ENCODE measurements around the gene ODF4. TPM values are rescaled to one million over a fixed set of nuclear protein-coding genes. Genes with fewer than 3 reads are reported as not detected.
A peak's percentile ranks its signal among the peaks of the same experiment; 100 is the strongest.
"Not testable (repeated sequence)": the region's sequence is repeated elsewhere in the genome, so short reads cannot be mapped to it uniquely, and the experiment has no call there.

ODF4 gene
- total RNA-seq, 1 donor from 2014 or later = not detected

- Histone ChIP-seq H3K27me3 (no peaks in the 10 kb centered on the region), H3K4me3 (peak overlapping the region in 1 of 2 donors; percentile 53), H3K27ac (no peak overlapping the region), H3K36me3 (no peaks in the 10 kb centered on the region), H3K4me1 (no peaks in the 10 kb centered on the region), H3K9me3 (no peaks in the 10 kb centered on the region)
- intact Hi-C loops (cut with DNase I) = no loop called here
- no peak for TF ChIP-seq CTCF (IDR thresholded peaks at IDR 0.05)
- DNase-seq (ENCODE audit: low spot score in 2 of 2) = no peak
Observed at GRCh38 chr17:8338753-8339140, 893 bp upstream of the ODF4 start.

- Histone ChIP-seq H3K27ac (no peak overlapping the region), H3K36me3 (no peaks in the 10 kb centered on the region), H3K4me3 (no peak overlapping the region), H3K9me3 (no peaks in the 10 kb centered on the region), H3K4me1 (no peaks in the 10 kb centered on the region), H3K27me3 (no peaks in the 10 kb centered on the region)
- no peak for TF ChIP-seq CTCF (IDR thresholded peaks at IDR 0.05)
- intact Hi-C loops (cut with DNase I) = no loop called here
- DNase-seq (ENCODE audit: low spot score in 2 of 2) = no peak
Observed at GRCh38 chr17:8341456-8341855, 1.8 kb downstream of the ODF4 start.

- H3K4me3 ChIP-seq = no peak overlapping the region
- intact Hi-C loops (cut with DNase I) = no loop called here
- H3K36me3 ChIP-seq = no peaks in the 10 kb centered on the region
- H3K9me3 ChIP-seq = no peaks in the 10 kb centered on the region
- H3K4me1 ChIP-seq = no peaks in the 10 kb centered on the region
- H3K27me3 ChIP-seq = no peaks in the 10 kb centered on the region
- no peak overlapping the region for H3K27ac ChIP-seq
- DNase-seq (ENCODE audit: low spot score in 2 of 2) = no peak
- no peak for TF ChIP-seq CTCF (IDR thresholded peaks at IDR 0.05)
Observed at GRCh38 chr17:8345052-8345690, 5.5 kb downstream of the ODF4 start.

- no peak overlapping the region for H3K4me3 ChIP-seq
- no peak overlapping the region for H3K27ac ChIP-seq
- no peak for DNase-seq (ENCODE audit: low spot score in 2 of 2)
- no peaks in the 10 kb centered on the region for H3K9me3 ChIP-seq
- intact Hi-C loops (cut with DNase I) = no loop called here
- no peaks in the 10 kb centered on the region for H3K36me3 ChIP-seq
- H3K4me1 ChIP-seq = no peaks in the 10 kb centered on the region
- TF ChIP-seq CTCF (IDR thresholded peaks at IDR 0.05) = no peak
- H3K27me3 ChIP-seq = no peaks in the 10 kb centered on the region
Observed at GRCh38 chr17:8345951-8346665, 6.5 kb downstream of the ODF4 start.

GRCh38 chr17:8347001-8347400 is 7.4 kb downstream of the ODF4 start:
- H3K27ac ChIP-seq; DNase-seq (ENCODE audit: low spot score in 2 of 2); H3K4me1 ChIP-seq; H3K4me3 ChIP-seq; intact Hi-C loops (cut with DNase I); H3K27me3 ChIP-seq; H3K9me3 ChIP-seq; H3K36me3 ChIP-seq: not testable (repeated sequence)

GRCh38 chr17:8350339-8350738 is 10.7 kb downstream of the ODF4 start:
- Histone ChIP-seq H3K27me3 (no peaks in the 10 kb centered on the region), H3K4me3 (no peak overlapping the region), H3K9me3 (no peaks in the 10 kb centered on the region), H3K4me1 (no peaks in the 10 kb centered on the region), H3K27ac (no peak overlapping the region), H3K36me3 (no peaks in the 10 kb centered on the region)
- intact Hi-C loops (cut with DNase I) = no loop called here
- no peak for TF ChIP-seq CTCF (IDR thresholded peaks at IDR 0.05)
- DNase-seq (ENCODE audit: low spot score in 2 of 2) = no peak
